GM23248 (cell line): ENCODE measurements around the gene IFIT1B.

Experiments used
- EZH2 ChIP-seq: fragments of 200-600 bp; sonication (generic); IDR thresholded peaks from 2 replicates; pipeline ENCODE4 v1.6.1; 2018; ENCODE audit warnings: antibody characterized with exemption, mild to moderate bottlenecking; ENCODE audit not compliant: insufficient read depth, poor library complexity, severe bottlenecking
- EZH2phosphoT487 ChIP-seq: fragments of 200-600 bp; sonication (generic); IDR thresholded peaks from 2 replicates; pipeline ENCODE4 v1.6.1; 2018; ENCODE audit warnings: antibody characterized with exemption, moderate library complexity, mild to moderate bottlenecking, low read depth; ENCODE audit not compliant: insufficient read depth

- TF ChIP-seq EZH2phosphoT487 (no peak), EZH2 (no peak)
Measured at GRCh38 chr10:89379103-89379502, 1.2 kb downstream of the IFIT1B start.
